Epithelial cell of prostate (primary cell): ENCODE data around the gene MAP2K6.

ENCODE experiments used
- DNase-seq: peaks from one replicate; pipeline ENCODE4 v3.0.0-alpha.2; 2011; ENCODE audit warnings: low read depth, low spot score
- H3K27ac ChIP-seq: fragments of 450-650 bp; 2 replicates; pipeline ENCODE4 v1.5.1; 2017; ENCODE audit warnings: mild to moderate bottlenecking

The MAP2K6 gene

DNA sequence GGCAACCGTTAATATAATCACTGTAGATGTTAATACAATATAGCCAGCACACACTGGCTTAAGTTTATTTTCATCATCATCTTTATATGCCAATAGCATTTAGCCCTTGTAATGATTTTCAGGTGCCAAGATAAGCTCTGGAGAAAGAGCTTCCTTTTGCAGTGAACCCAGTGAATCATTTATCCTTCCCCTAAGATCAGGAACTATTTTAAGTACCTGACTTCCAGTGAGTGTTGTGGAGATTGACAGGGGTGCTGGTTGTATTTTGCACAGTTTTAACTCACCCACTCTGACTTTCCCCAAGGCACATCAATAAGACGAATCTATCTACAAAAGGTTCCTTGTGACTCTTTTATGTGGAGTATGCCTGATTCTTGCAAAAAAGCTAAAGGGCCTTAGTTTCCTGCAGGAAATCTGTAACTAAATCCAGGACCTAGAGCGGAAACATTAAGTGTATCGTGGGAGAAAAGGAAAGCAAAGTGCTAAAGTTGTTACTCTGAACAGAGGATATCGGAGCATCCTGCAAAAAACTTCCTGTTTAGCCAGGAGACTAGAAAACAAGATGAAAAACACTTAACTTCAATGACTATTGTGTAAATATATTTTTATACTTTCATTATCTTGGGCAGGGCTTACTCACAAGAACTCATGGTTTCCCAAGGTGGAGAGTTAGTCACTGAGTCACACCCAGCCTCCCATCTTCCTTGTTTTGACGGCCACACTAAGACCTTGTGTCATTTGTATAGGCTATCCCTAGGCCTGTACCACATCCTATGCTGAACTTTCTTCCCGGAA lies 183.6 kb downstream of the MAP2K6 start:
- H3K27ac ChIP-seq = no peak overlapping the region
- peak; percentile 68 for DNase-seq

DNA sequence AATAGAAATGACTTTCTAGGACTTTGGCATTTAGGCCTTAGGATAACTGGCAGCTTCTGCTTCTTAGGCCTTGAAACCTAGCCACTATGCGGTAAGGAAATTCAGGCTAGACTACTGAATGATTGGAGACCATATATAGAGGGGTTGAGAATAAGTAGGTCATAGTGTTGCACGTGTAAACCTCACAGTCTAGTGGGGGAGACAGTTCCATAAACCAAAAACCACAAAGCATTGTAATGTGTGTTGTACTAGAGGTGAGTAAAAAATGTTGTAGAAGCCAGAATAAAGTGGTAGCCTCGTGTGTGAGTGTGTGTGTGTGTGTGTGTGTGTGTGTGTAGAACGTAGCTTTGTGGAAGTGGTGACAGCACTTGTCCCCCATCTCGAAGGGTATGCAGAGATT lies 188.5 kb downstream of the MAP2K6 start:
- no peak for DNase-seq
- H3K27ac ChIP-seq = no peak overlapping the region
